Gastrocnemius medialis (tissue), 4 donors: ENCODE measurements around the gene ZNF69.

Experiments used
- CTCF ChIP-seq, 5 experiments: fragments of 450-650 bp in 3 of 5; fragments of 200-600 bp in 2 of 5; sonication (generic) in 2 of 5; IDR thresholded peaks in 4 of 5; conservative IDR thresholded peaks in 1 of 5; 1 replicate in 4 of 5; 2 replicates in 1 of 5; pipeline ENCODE4 v1.5.1; 2016 to 2019; ENCODE audit warnings: antibody characterized with exemption in 5 of 5, mild to moderate bottlenecking in 3 of 5, moderate library complexity in 3 of 5
- POLR2A ChIP-seq, 2 donors: fragments of 450-650 bp; IDR thresholded peaks; one replicate each; pipeline ENCODE4 v1.6.1; 2017; ENCODE audit warnings: antibody characterized with exemption in 2 of 2, mild to moderate bottlenecking in 2 of 2, moderate library complexity in 2 of 2

- TF ChIP-seq CTCF (IDR thresholded peaks at IDR 0.05 in 4 of 5, conservative IDR thresholded peaks at IDR 0.05 in 1 of 5) (no peak), POLR2A (IDR thresholded peaks at IDR 0.05) (no peak)
These were observed 5.0 kb upstream of the ZNF69 start for GRCh38 chr19:11882606-11883005.
